ENCODE results near the gene STAB1.

The STAB1 gene

GRCh38 chr3:52507359-52507758 is 12.2 kb downstream of the STAB1 start:
- DNase-seq, result no peak

DNA sequence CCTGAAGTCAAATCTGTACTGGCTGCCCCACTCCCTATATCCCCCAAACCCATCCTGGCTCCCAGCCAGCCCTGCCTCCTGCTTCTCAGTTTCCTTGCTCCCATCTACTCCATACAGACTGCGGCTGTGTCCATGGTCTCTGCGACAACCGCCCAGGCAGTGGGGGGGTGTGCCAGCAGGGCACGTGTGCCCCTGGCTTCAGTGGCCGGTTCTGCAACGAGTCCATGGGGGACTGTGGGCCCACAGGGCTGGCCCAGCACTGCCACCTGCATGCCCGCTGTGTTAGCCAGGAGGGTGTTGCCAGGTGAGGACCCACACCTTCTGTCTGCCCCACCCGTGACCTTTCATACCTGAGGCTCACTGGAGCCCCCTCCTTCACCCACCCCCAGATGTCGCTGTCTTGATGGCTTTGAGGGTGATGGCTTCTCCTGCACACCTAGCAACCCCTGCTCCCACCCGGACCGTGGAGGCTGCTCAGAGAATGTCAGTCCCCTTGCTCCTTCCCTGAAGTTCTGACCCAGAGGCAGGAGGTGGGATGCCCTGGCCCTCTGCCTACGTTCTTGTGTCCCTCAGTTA is 14.7 kb downstream of the STAB1 start:
- no peak for DNase-seq

DNA sequence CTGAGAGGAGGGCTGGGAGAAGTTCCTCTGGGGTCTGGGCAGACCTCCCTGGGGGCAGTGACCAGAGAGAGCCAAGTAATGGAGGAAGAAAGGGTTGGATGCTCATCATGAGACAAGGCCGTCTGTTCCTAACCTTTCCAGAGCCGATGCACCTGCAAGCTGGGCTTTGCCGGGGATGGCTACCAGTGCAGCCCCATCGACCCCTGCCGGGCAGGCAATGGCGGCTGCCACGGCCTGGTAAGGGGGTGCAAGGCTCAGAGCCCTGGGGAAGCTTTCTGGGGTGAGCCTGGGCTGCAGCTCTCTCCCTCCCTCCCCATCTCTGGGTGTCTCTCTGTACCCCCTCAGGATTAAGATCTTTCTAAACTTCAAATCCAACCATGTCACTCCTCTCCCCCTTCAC is 16.4 kb downstream of the STAB1 start:
- DNase-seq, result no peak

- no peak for DNase-seq
Observed at GRCh38 chr3:52512105-52512504, 17.0 kb downstream of the STAB1 start.

DNA sequence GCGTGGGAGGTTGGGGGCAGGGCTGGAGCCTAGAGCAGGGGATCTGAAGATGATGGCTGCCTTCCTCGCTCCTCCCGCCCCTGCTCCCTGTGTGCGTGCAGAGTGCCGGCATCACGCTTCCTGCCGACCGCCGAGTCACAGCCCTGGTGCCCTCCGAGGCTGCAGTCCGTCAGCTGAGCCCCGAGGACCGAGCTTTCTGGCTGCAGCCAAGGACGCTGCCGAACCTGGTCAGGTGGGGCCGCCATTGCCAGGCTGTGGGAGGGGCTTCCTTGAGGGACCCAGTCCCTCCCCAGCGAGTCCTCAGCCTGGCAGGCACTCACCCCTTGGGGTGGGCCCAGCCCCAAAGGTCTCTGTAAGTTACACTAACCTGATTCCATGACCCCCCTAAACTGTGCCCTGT is 17.6 kb downstream of the STAB1 start:
- no peak for DNase-seq

- no peak for DNase-seq
Observed at GRCh38 chr3:52513281-52513680, 18.1 kb downstream of the STAB1 start.

- no peak for DNase-seq
Observed at GRCh38 chr3:52514576-52514975, 19.4 kb downstream of the STAB1 start.

DNA sequence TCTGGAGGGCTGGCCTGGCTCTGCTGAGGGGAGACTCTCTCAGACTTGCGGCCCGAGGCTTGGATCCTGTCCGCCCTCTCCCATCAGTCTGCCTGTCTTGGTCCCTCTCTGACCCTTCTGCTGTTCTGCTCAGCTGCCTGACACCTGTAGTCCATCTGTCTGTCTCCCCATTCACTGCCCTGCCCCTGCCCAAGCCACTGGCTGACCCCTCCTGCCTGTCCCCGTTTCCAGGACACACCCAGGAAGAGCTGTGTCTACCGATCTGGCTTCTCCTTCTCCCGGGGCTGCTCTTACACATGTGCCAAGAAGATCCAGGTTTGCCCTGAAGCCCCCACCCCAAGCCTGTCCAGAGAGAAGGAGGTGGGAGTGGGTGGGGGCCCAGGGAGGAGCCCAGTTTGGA is 20.1 kb downstream of the STAB1 start:
- no peak for DNase-seq

GRCh38 chr3:52516509-52517195 is 21.5 kb downstream of the STAB1 start:
- DNase-seq, result no peak

- DNase-seq, result no peak
Observed at GRCh38 chr3:52517796-52518722, 22.9 kb downstream of the STAB1 start.

- DNase-seq, result no peak
Observed at GRCh38 chr3:52518723-52519444, 23.7 kb downstream of the STAB1 start.

DNA sequence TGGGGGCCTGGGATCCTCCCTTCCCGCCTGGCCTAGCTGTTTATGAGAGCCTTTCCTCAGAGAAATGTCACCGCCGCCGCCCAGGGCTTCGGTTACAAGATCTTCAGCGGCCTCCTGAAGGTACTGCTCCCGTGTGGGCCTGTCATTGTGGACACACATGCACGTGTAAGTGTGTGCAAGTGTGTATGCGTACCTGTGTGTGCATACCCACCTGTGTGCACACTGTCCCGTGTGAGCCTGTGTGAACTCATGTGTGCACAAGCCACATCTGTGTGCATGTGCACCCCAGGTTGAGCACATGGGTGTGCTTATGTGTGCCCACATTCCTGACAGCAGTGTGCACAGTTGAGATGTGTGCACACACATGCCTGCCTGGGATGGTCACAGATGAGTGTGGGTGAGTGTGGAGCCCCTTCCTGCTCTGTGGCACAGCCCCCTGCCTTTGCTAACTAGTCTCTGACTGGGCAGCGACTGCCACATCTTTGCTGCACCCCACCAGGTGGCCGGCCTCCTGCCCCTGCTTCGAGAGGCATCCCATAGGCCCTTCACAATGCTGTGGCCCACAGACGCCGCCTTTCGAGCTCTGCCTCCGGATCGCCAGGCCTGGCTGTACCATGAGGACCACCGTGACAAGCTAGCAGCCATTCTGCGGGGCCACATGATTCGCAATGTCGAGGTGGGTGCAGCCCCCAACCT is 24.5 kb downstream of the STAB1 start:
- no peak for DNase-seq

GRCh38 chr3:52520141-52520667 is 25.1 kb downstream of the STAB1 start:
- no peak for DNase-seq

- DNase-seq, result no peak
Observed at GRCh38 chr3:52520716-52521487, 25.8 kb downstream of the STAB1 start.

GRCh38 chr3:52521488-52521824 is 26.3 kb downstream of the STAB1 start:
- no peak for DNase-seq

DNA sequence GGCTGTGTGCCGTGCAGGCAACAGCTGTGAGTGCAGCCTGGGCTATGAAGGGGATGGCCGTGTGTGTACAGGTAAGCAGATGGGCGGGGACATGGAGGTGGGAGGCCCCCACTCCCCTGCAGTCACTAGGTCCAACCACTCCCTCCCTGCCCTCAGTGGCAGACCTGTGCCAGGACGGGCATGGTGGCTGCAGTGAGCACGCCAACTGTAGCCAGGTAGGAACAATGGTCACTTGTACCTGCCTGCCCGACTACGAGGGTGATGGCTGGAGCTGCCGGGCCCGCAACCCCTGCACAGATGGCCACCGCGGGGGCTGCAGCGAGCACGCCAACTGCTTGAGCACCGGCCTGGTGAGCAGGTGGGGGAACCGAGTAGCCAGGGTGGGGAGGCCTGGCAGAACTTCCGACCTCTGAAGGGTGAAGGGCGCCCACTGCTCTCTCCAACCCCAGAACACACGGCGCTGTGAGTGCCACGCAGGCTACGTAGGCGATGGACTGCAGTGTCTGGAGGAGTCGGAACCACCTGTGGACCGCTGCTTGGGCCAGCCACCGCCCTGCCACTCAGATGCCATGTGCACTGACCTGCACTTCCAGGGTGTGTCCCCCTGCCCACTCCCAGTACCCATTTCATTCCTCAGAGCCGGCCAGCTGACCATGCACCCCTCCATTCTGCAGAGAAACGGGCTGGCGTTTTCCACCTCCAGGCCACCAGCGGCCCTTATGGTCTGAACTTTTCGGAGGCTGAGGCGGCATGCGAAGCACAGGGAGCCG is 26.9 kb downstream of the STAB1 start:
- no peak for DNase-seq

DNA sequence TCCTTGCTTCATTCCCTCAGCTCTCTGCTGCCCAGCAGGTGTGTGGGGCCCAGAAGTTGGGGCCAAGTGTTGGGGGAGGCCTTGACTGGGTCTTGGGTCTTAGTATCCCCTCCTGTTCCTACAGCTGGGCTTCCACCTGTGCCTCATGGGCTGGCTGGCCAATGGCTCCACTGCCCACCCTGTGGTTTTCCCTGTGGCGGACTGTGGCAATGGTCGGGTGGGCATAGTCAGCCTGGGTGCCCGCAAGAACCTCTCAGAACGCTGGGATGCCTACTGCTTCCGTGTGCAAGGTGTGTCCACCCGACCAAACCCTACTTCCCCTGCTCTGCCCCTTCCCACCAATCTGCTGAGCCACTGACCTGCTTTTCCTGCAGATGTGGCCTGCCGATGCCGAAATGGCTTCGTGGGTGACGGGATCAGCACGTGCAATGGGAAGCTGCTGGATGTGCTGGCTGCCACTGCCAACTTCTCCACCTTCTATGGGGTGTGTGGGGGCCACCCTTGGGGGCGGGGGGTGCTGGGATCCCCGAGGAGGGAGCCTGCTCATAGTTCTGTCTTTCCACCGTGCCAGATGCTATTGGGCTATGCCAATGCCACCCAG is 27.6 kb downstream of the STAB1 start:
- no peak for DNase-seq

- no peak for DNase-seq
Observed at GRCh38 chr3:52523386-52524257, 28.5 kb downstream of the STAB1 start.

GRCh38 chr3:52524258-52524751 is 29.2 kb downstream of the STAB1 start:
- no peak for DNase-seq
